HCT116 (cell line): ENCODE measurements around the gene RNF166. TPM values are rescaled to one million over a fixed set of nuclear protein-coding genes. Genes with fewer than 3 reads are reported as not detected.
A peak's percentile ranks its signal among the peaks of the same experiment; 100 is the strongest.

Source experiments
- ATAC-seq: fragments of 200-7000 bp; cut with Tn5 transposase; 2 replicates; pipeline ENCODE4 v1.9.1; 2020; ENCODE audit warnings: mild to moderate bottlenecking, moderate library complexity
- BruUV-seq: library from RNA; stranded (reverse); fragments of 400-500 nt; replicated peaks from 2 replicates; lab custom pipeline; 2021; lab: Mats Ljungman, UMichigan
- CTCF ChIA-PET: fragments of 300-600 bp; sonication (Branson Sonifier 250); formaldehyde crosslinking; loops from one replicate; lab custom pipeline; 2021; ENCODE audit warnings: antibody characterized with exemption; lab: Charles Lee
- POLR2A ChIA-PET: fragments of 300-600, 350-600 bp; sonication (Branson Sonifier 250); formaldehyde crosslinking; loops from one replicate; lab custom pipeline; 2021; ENCODE audit warnings: antibody characterized with exemption; lab: Charles Lee
- RAD21 ChIA-PET, 2 experiments: fragments of 300-600 bp; sonication (Branson Sonifier 250); formaldehyde crosslinking; loops; one replicate each; lab custom pipeline; 2023; ENCODE audit warnings: low total read pairs in 2 of 2; ENCODE audit not compliant: uncharacterized antibody in 2 of 2, unreplicated experiment in 2 of 2, low non-redundant PET in 1 of 2; lab: Charles Lee
- DNase-seq: peaks from one replicate; pipeline ENCODE4 v3.0.0-alpha.2; 2010; ENCODE audit warnings: low read depth, low spot score
- H2AFZ ChIP-seq: fragments of 200-600 bp; shearing (Covaris generic), sonication (generic); 2 replicates; pipeline ENCODE4 v1.6.1; 2017; ENCODE audit warnings: low read depth, mixed run types, mixed read lengths, antibody characterized with exemption, low read length; ENCODE audit not compliant: poor library complexity, severe bottlenecking
- H3K27ac ChIP-seq: 2 replicates; pipeline ENCODE4 v1.5.1; 2012; ENCODE audit warnings: low read depth, low read length
- H3K27me3 ChIP-seq: fragments of 200-600 bp; sonication (generic); 2 replicates; pipeline ENCODE4 v1.6.1; 2016; ENCODE audit warnings: mixed run types, low read length, mixed read lengths; ENCODE audit not compliant: insufficient read depth
- H3K36me3 ChIP-seq, 2 experiments: fragments of 200-500 bp in 1 of 2; fragments of 200-600 bp in 1 of 2; sonication (Bioruptor generic) in 1 of 2; sonication (generic) in 1 of 2; 2 replicates each; pipeline versions ENCODE4 v1.5.1 to v1.6.1; 2014 to 2016; ENCODE audit warnings: low read length in 2 of 2, inconsistent platforms in 1 of 2, mixed read lengths in 1 of 2, mixed run types in 1 of 2; ENCODE audit not compliant: insufficient read depth in 2 of 2, control insufficient read depth in 1 of 2
- H3K4me1 ChIP-seq, 2 experiments: fragments of 200-600 bp in 1 of 2; sonication (generic) in 1 of 2; 2 replicates each; pipeline versions ENCODE4 v1.5.1 to v1.6.1; 2012 to 2017; ENCODE audit warnings: low read length in 2 of 2, inconsistent platforms in 1 of 2, mild to moderate bottlenecking in 1 of 2, mixed read lengths in 1 of 2, mixed run types in 1 of 2, moderate library complexity in 1 of 2; ENCODE audit not compliant: insufficient read depth in 2 of 2, control insufficient read depth in 1 of 2
- H3K4me2 ChIP-seq: fragments of 200-600 bp; sonication (generic); 2 replicates; pipeline ENCODE4 v1.6.1; 2017; ENCODE audit warnings: mixed run types, low read length, mixed read lengths
- H3K4me3 ChIP-seq, 2 experiments: fragments of 200-600 bp in 1 of 2; sonication (generic) in 1 of 2; replicated peaks in 1 of 2; 2 replicates each; pipeline ENCODE4 v1.5.1; 2011 to 2016; ENCODE audit warnings: low read length in 2 of 2, control low read depth in 1 of 2, low read depth in 1 of 2, mild to moderate bottlenecking in 1 of 2, mixed read lengths in 1 of 2, mixed run types in 1 of 2
- H3K79me2 ChIP-seq: fragments of 200-600 bp; sonication (generic); 2 replicates; pipeline ENCODE4 v1.6.1; 2017; ENCODE audit warnings: mild to moderate bottlenecking, mixed run types, low read length, moderate library complexity, mixed read lengths; ENCODE audit not compliant: insufficient read depth
- H3K9ac ChIP-seq: fragments of 200-600 bp; sonication (generic); 2 replicates; pipeline ENCODE4 v1.6.1; 2016; ENCODE audit warnings: low read length, mixed read lengths
- H3K9me2 ChIP-seq: fragments of 200-600 bp; sonication (generic), shearing (Covaris generic); 2 replicates; pipeline ENCODE4 v1.6.1; 2017; ENCODE audit warnings: mixed run types, mild to moderate bottlenecking, moderate library complexity; ENCODE audit not compliant: insufficient read depth
- H3K9me3 ChIP-seq, 2 experiments: fragments of 200-500 bp in 1 of 2; fragments of 200-600 bp in 1 of 2; sonication (Bioruptor generic) in 1 of 2; sonication (generic) in 1 of 2; 2 replicates each; pipeline ENCODE4 v1.6.1; 2014 to 2017; ENCODE audit warnings: low read length in 2 of 2, mixed read lengths in 2 of 2, inconsistent platforms in 1 of 2, low read depth in 1 of 2, mild to moderate bottlenecking in 1 of 2, mixed run types in 1 of 2, moderate library complexity in 1 of 2; ENCODE audit not compliant: control insufficient read depth in 1 of 2, insufficient read depth in 1 of 2
- H4K20me1 ChIP-seq: fragments of 200-600 bp; sonication (generic), shearing (Covaris generic); 2 replicates; pipeline ENCODE4 v1.6.1; 2017; ENCODE audit warnings: mixed run types, mild to moderate bottlenecking, moderate library complexity; ENCODE audit not compliant: insufficient read depth
- CEBPB ChIP-seq: IDR thresholded peaks from 2 replicates; pipeline ENCODE4 v1.6.1; 2012; ENCODE audit warnings: low read depth
- EGR1 ChIP-seq: IDR thresholded peaks from 2 replicates; pipeline ENCODE4 v1.6.1; 2012; ENCODE audit warnings: low read depth
- ELF1 ChIP-seq: IDR thresholded peaks from 2 replicates; pipeline ENCODE4 v1.6.1; 2012; ENCODE audit warnings: low read depth, borderline replicate concordance
- EZH2 ChIP-seq: fragments of 200-600 bp; sonication (generic); IDR thresholded peaks from 2 replicates; pipeline ENCODE4 v1.6.1; 2017; ENCODE audit warnings: antibody characterized with exemption, mixed run types
- EZH2phosphoT487 ChIP-seq: fragments of 200-600 bp; IDR thresholded peaks from 2 replicates; pipeline ENCODE4 v1.6.1; 2018; ENCODE audit warnings: antibody characterized with exemption, borderline replicate concordance
- JUND ChIP-seq: IDR thresholded peaks from 2 replicates; pipeline ENCODE4 v1.6.1; 2012
- POLR2A ChIP-seq: IDR thresholded peaks from 2 replicates; pipeline ENCODE4 v1.7.0; 2011; ENCODE audit warnings: borderline replicate concordance; ENCODE audit not compliant: insufficient read depth, insufficient read length; ENCODE audit errors: extremely low read depth
- RAD21 ChIP-seq: IDR thresholded peaks from 2 replicates; pipeline ENCODE4 v1.6.1; 2012; ENCODE audit warnings: low read depth, mild to moderate bottlenecking
- SRF ChIP-seq: IDR thresholded peaks from 2 replicates; pipeline ENCODE4 v1.6.1; 2012; ENCODE audit warnings: low read depth
- TCF7L2 ChIP-seq: IDR thresholded peaks from 2 replicates; pipeline ENCODE4 v1.7.0; 2011; ENCODE audit warnings: borderline replicate concordance, inconsistent platforms; ENCODE audit not compliant: insufficient read depth, insufficient read length; ENCODE audit errors: extremely low read depth
- intact Hi-C: fragments of 100-400 bp; cut with micrococcal nuclease; formaldehyde crosslinking; loops from 2 replicates; pipeline ENCODE4 v1.10.0; 2022
- total RNA-seq: library from RNA; stranded (reverse); gene quantifications from one replicate; pipeline ENCODE4 v1.2.1, GENCODE V29; 2021; ENCODE audit not compliant: unreplicated experiment
- TF ChIP-seq, protein P1 (sequence below), 3 experiments: fragments of 200-600 bp in 1 of 3; sonication (generic) in 1 of 3; IDR thresholded peaks in 2 of 3; conservative IDR thresholded peaks in 1 of 3; 2 replicates each; pipeline ENCODE4 v1.5.1; 2012 to 2017; ENCODE audit warnings: low read depth in 2 of 3, low read length in 2 of 3, antibody characterized with exemption in 1 of 3, borderline replicate concordance in 1 of 3, control low read depth in 1 of 3, mild to moderate bottlenecking in 1 of 3, mixed read lengths in 1 of 3, mixed run types in 1 of 3, moderate library complexity in 1 of 3; ENCODE audit not compliant: insufficient read depth in 1 of 3

RNF166 gene
- total RNA-seq, 1 experiment from 2014 or later: 39.4 TPM

- Histone ChIP-seq H3K4me3 (no peak overlapping the region), H3K9me2 (no peaks in the 10 kb centered on the region), H3K27me3 (no peaks in the 10 kb centered on the region), H3K9me3 (no peaks in the 10 kb centered on the region), H3K4me2 (peak overlapping the region; percentile 100; the same call in 1 of the 2 replicates), H2AFZ (no peak overlapping the region), H3K9ac (no peak overlapping the region), H3K79me2 (no peaks in the 10 kb centered on the region), H3K36me3 (no peaks in the 10 kb centered on the region), H4K20me1 (no peaks in the 10 kb centered on the region), H3K27ac (no peak overlapping the region), H3K4me1 (peaks cover 25 to 40% of the 10 kb centered on the region in 2 experiments)
- POLR2A ChIA-PET: no interaction called here
- intact Hi-C loops: no loop called here
- CTCF ChIA-PET: interaction anchor here (1.1 to 1.5 kb wide), 3 partner anchors 12 to 482 kb away, joined by 3 to 10 read pairs (median 4); no protein-coding TSS in a partner anchor
- DNase-seq: no peak
- TF ChIP-seq, protein P1, sequence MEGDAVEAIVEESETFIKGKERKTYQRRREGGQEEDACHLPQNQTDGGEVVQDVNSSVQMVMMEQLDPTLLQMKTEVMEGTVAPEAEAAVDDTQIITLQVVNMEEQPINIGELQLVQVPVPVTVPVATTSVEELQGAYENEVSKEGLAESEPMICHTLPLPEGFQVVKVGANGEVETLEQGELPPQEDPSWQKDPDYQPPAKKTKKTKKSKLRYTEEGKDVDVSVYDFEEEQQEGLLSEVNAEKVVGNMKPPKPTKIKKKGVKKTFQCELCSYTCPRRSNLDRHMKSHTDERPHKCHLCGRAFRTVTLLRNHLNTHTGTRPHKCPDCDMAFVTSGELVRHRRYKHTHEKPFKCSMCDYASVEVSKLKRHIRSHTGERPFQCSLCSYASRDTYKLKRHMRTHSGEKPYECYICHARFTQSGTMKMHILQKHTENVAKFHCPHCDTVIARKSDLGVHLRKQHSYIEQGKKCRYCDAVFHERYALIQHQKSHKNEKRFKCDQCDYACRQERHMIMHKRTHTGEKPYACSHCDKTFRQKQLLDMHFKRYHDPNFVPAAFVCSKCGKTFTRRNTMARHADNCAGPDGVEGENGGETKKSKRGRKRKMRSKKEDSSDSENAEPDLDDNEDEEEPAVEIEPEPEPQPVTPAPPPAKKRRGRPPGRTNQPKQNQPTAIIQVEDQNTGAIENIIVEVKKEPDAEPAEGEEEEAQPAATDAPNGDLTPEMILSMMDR (IDR thresholded peaks at IDR 0.05 in 2 of 3, conservative IDR thresholded peaks at IDR 0.05 in 1 of 3; ENCODE audit: borderline replicate concordance in 1 of 3, insufficient read depth in 1 of 3, low read depth in 2 of 3, low read length in 2 of 3): no peak
- TF ChIP-seq SRF (no peak), EZH2phosphoT487 (no peak), EZH2 (no peak), ELF1 (no peak), CEBPB (no peak), TCF7L2 (no peak), EGR1 (no peak), JUND (no peak), RAD21 (no peak), POLR2A (no peak)
- ATAC-seq: no peak
- no TSS peak for BruUV-seq
- RAD21 ChIA-PET: no interaction called here
Measured at GRCh38 chr16:88684569-88685155, 21.5 kb downstream of the RNF166 start.
